GM18909 (cell line): ENCODE data around the gene FBXO22.

Experiments used
- ATAC-seq: cut with Tn5 transposase; IDR thresholded peaks from one replicate; pipeline ENCODE4 v1.9.1; 2021; ENCODE audit warnings: mild to moderate bottlenecking; ENCODE audit not compliant: unreplicated experiment, poor library complexity

The FBXO22 gene

GRCh38 chr15:75916978-75917377, 13.3 kb downstream of the FBXO22 start:
- no peak for ATAC-seq

GRCh38 chr15:75918135-75918534, 14.5 kb downstream of the FBXO22 start:
- ATAC-seq: no peak

- no peak for ATAC-seq
Measured at GRCh38 chr15:75920079-75920478, 16.4 kb downstream of the FBXO22 start.

- no peak for ATAC-seq
Measured at GRCh38 chr15:75921732-75922703, 18.3 kb downstream of the FBXO22 start.

GRCh38 chr15:75923756-75924155, 20.1 kb downstream of the FBXO22 start:
- no peak for ATAC-seq

GRCh38 chr15:75924576-75924975, 20.9 kb downstream of the FBXO22 start:
- ATAC-seq: no peak

- ATAC-seq: no peak
Measured at GRCh38 chr15:75925440-75925839, 21.8 kb downstream of the FBXO22 start.

- ATAC-seq: no peak
Measured at GRCh38 chr15:75926931-75927330, 23.3 kb downstream of the FBXO22 start.

GRCh38 chr15:75927601-75928000, 23.9 kb downstream of the FBXO22 start:
- no peak for ATAC-seq

- ATAC-seq: no peak
Measured at GRCh38 chr15:75928680-75929608, 25.3 kb downstream of the FBXO22 start.

GRCh38 chr15:75929799-75930565, 26.3 kb downstream of the FBXO22 start:
- ATAC-seq: no peak

GRCh38 chr15:75930866-75931265, 27.2 kb downstream of the FBXO22 start:
- no peak for ATAC-seq

- no peak for ATAC-seq
Measured at GRCh38 chr15:75942464-75942863, 38.8 kb downstream of the FBXO22 start.

- ATAC-seq: no peak
Measured at GRCh38 chr15:75943246-75943645, 39.6 kb downstream of the FBXO22 start.

- ATAC-seq: no peak
Measured at GRCh38 chr15:75943713-75944215, 40.1 kb downstream of the FBXO22 start.

GRCh38 chr15:75945953-75946352, 42.3 kb downstream of the FBXO22 start:
- no peak for ATAC-seq

- ATAC-seq: no peak
Measured at GRCh38 chr15:75947092-75947491, 43.4 kb downstream of the FBXO22 start.

- ATAC-seq: no peak
Measured at GRCh38 chr15:75948761-75949296, 45.2 kb downstream of the FBXO22 start.

- no peak for ATAC-seq
Measured at GRCh38 chr15:75952525-75952924, 48.8 kb downstream of the FBXO22 start.

GRCh38 chr15:75955720-75956119, 52.0 kb downstream of the FBXO22 start:
- ATAC-seq: no peak
